H1 (cell line): Measurements from ENCODE around the gene SIGLEC10. TPM values are rescaled to one million over a fixed set of nuclear protein-coding genes. Genes with fewer than 3 reads are reported as not detected.

Source experiments
- CTCF ChIA-PET: fragments of 300-600 bp; sonication (Branson Sonifier 250); formaldehyde crosslinking; loops from one replicate; lab custom pipeline; 2021; ENCODE audit not compliant: partially characterized antibody; lab: Charles Lee
- POLR2A ChIA-PET: fragments of 300-600 bp; sonication (Branson Sonifier 250); formaldehyde crosslinking; loops from one replicate; lab custom pipeline; 2021; ENCODE audit warnings: inconsistent platforms; ENCODE audit not compliant: partially characterized antibody; lab: Charles Lee
- DNase-seq, 2 experiments: peaks; one replicate each; pipeline versions ENCODE4 v3.0.0 to v3.0.0-alpha.2; 2010 to 2022; ENCODE audit warnings: low spot score in 2 of 2, low read depth in 1 of 2, mixed read lengths in 1 of 2
- FAIRE-seq: peaks from 2 replicates; lab custom pipeline; 2011; peaks lifted over from hg19 to GRCh38; lab: Jason Lieb, UNC
- H2AFZ ChIP-seq: 2 replicates; pipeline ENCODE4 v1.8.1; 2012; ENCODE audit warnings: low read length, inconsistent platforms
- H2AK5ac ChIP-seq: 2 replicates; pipeline ENCODE4 v1.6.1; 2013; ENCODE audit warnings: low read depth, low read length
- H2BK120ac ChIP-seq: replicated peaks from 2 replicates; pipeline ENCODE3; 2013; ENCODE audit warnings: low read depth, low read length, inconsistent platforms
- H2BK12ac ChIP-seq: 2 replicates; pipeline ENCODE4 v1.6.1; 2013; ENCODE audit warnings: low read depth, low read length
- H2BK15ac ChIP-seq: 2 replicates; pipeline ENCODE4 v1.6.1; 2013; ENCODE audit warnings: low read length
- H2BK20ac ChIP-seq: 2 replicates; pipeline ENCODE4 v1.6.1; 2013; ENCODE audit warnings: low read length
- H2BK5ac ChIP-seq: 2 replicates; pipeline ENCODE4 v1.6.1; 2013; ENCODE audit warnings: low read depth, low read length
- H3K14ac ChIP-seq: 2 replicates; pipeline ENCODE4 v1.6.1; 2013; ENCODE audit warnings: inconsistent platforms; ENCODE audit not compliant: insufficient read length
- H3K18ac ChIP-seq: 2 replicates; pipeline ENCODE4 v1.6.1; 2013; ENCODE audit warnings: low read length; ENCODE audit errors: extremely low read depth
- H3K23ac ChIP-seq: 2 replicates; pipeline ENCODE4 v1.6.1; 2013; ENCODE audit warnings: inconsistent platforms; ENCODE audit not compliant: insufficient read length
- H3K23me2 ChIP-seq: 2 replicates; pipeline ENCODE4 v1.6.1; 2013; ENCODE audit warnings: low read depth, low read length
- H3K27ac ChIP-seq: 2 replicates; pipeline ENCODE4 v1.6.1; 2011; ENCODE audit warnings: low read depth, low read length, inconsistent platforms
- H3K27me3 ChIP-seq, 4 experiments: replicated peaks in 1 of 4; 1 replicate in 1 of 4; 2 replicates in 3 of 4; pipeline versions ENCODE4 v1.6.1 to v1.8.1; 2011 to 2013; ENCODE audit warnings: low read length in 3 of 4, mild to moderate bottlenecking in 3 of 4, inconsistent platforms in 2 of 4, mixed read lengths in 2 of 4, moderate library complexity in 1 of 4; ENCODE audit not compliant: control insufficient read depth in 3 of 4, insufficient read depth in 3 of 4; ENCODE audit errors: extremely low read depth in 1 of 4
- H3K36me3 ChIP-seq, 4 experiments: 2 replicates each; pipeline versions ENCODE4 v1.6.1 to v1.8.1; 2011 to 2013; ENCODE audit warnings: mild to moderate bottlenecking in 4 of 4, low read length in 3 of 4, moderate library complexity in 2 of 4, control low read depth in 1 of 4, inconsistent platforms in 1 of 4; ENCODE audit not compliant: insufficient read depth in 4 of 4, control insufficient read depth in 2 of 4
- H3K4ac ChIP-seq: replicated peaks from 2 replicates; pipeline ENCODE3; 2013; ENCODE audit warnings: low read length, low read depth, mixed read lengths, inconsistent platforms; ENCODE audit not compliant: insufficient read length
- H3K4me1 ChIP-seq, 4 experiments: replicated peaks in 1 of 4; 1 replicate in 1 of 4; 2 replicates in 3 of 4; pipeline versions ENCODE4 v1.6.1 to v1.8.1; 2011 to 2013; ENCODE audit warnings: low read length in 3 of 4, inconsistent platforms in 2 of 4, mixed read lengths in 1 of 4; ENCODE audit not compliant: insufficient read depth in 4 of 4, control insufficient read depth in 3 of 4
- H3K4me2 ChIP-seq, 2 experiments: 2 replicates each; pipeline versions ENCODE4 v1.6.1 to v1.8.1; 2011 to 2013; ENCODE audit warnings: low read depth in 2 of 2, low read length in 2 of 2, control low read depth in 1 of 2, inconsistent platforms in 1 of 2, mild to moderate bottlenecking in 1 of 2; ENCODE audit not compliant: insufficient read depth in 1 of 2
- H3K4me3 ChIP-seq, 4 experiments: fragments of 200-600, 300-600 bp in 1 of 4; sonication (generic), shearing (Covaris generic), sonication (Bioruptor Twin) in 1 of 4; 2 replicates each; pipeline versions ENCODE4 v1.5.1 to v1.8.1; 2011 to 2016; ENCODE audit warnings: low read length in 4 of 4, low read depth in 3 of 4, control low read depth in 2 of 4, inconsistent platforms in 2 of 4, mild to moderate bottlenecking in 2 of 4, mixed read lengths in 1 of 4, moderate library complexity in 1 of 4; ENCODE audit not compliant: insufficient read depth in 2 of 4; ENCODE audit errors: extremely low read depth in 1 of 4
- H3K56ac ChIP-seq: replicated peaks from 2 replicates; pipeline ENCODE3; 2013; ENCODE audit warnings: low read depth, mild to moderate bottlenecking, mixed read lengths, low read length, inconsistent platforms; ENCODE audit not compliant: insufficient read length
- H3K79me1 ChIP-seq: 2 replicates; pipeline ENCODE4 v1.6.1; 2013; ENCODE audit warnings: low read depth, low read length, control low read depth
- H3K79me2 ChIP-seq, 2 experiments: 2 replicates each; pipeline versions ENCODE4 v1.6.1 to v1.8.1; 2012 to 2013; ENCODE audit warnings: low read length in 2 of 2, mild to moderate bottlenecking in 2 of 2, inconsistent platforms in 1 of 2; ENCODE audit not compliant: insufficient read depth in 2 of 2, control insufficient read depth in 1 of 2
- H3K9ac ChIP-seq, 4 experiments: replicated peaks in 1 of 4; 1 replicate in 1 of 4; 2 replicates in 3 of 4; pipeline versions ENCODE4 v1.6.1 to v1.8.1; 2011 to 2013; ENCODE audit warnings: low read depth in 3 of 4, low read length in 3 of 4, control low read depth in 2 of 4, mild to moderate bottlenecking in 2 of 4, moderate library complexity in 2 of 4, inconsistent platforms in 1 of 4; ENCODE audit errors: extremely low read depth in 1 of 4
- H3K9me3 ChIP-seq, 2 experiments: 2 replicates each; pipeline versions ENCODE4 v1.6.1 to v1.8.1; 2012 to 2013; ENCODE audit warnings: mild to moderate bottlenecking in 2 of 2, moderate library complexity in 2 of 2, control low read depth in 1 of 2, inconsistent platforms in 1 of 2, low read depth in 1 of 2, low read length in 1 of 2, mixed read lengths in 1 of 2; ENCODE audit not compliant: insufficient read depth in 2 of 2
- H4K20me1 ChIP-seq, 2 experiments: replicated peaks in 1 of 2; 2 replicates each; pipeline versions ENCODE3 to v1.8.1; 2011 to 2013; ENCODE audit warnings: inconsistent platforms in 2 of 2, low read length in 2 of 2, mild to moderate bottlenecking in 1 of 2; ENCODE audit not compliant: insufficient read depth in 2 of 2, control insufficient read depth in 1 of 2
- H4K5ac ChIP-seq: 2 replicates; pipeline ENCODE4 v1.6.1; 2013; ENCODE audit warnings: low read length, low read depth, mixed read lengths, inconsistent platforms; ENCODE audit not compliant: insufficient read length
- H4K8ac ChIP-seq: 2 replicates; pipeline ENCODE4 v1.8.0; 2013; ENCODE audit warnings: mild to moderate bottlenecking, moderate library complexity, low read length, inconsistent platforms; ENCODE audit not compliant: insufficient read depth; ENCODE audit errors: extremely low read depth
- H4K91ac ChIP-seq: replicated peaks from 2 replicates; pipeline ENCODE3; 2013; ENCODE audit warnings: low read length, mixed read lengths, inconsistent platforms; ENCODE audit not compliant: insufficient read length
- BACH1 ChIP-seq: IDR thresholded peaks from 2 replicates; pipeline ENCODE4 v1.6.1; 2012; ENCODE audit warnings: low read length, improper control_type of control experiment
- CHD1 ChIP-seq: IDR thresholded peaks from 2 replicates; pipeline ENCODE4 v1.6.1; 2012; ENCODE audit warnings: low read depth, low read length, improper control_type of control experiment
- E2F6 ChIP-seq: IDR thresholded peaks from 2 replicates; pipeline ENCODE4 v1.6.1; 2012; ENCODE audit warnings: inconsistent platforms
- HDAC6 ChIP-seq: IDR thresholded peaks from one replicate; pipeline ENCODE4 v1.7.1; 2012; ENCODE audit warnings: low read depth, mild to moderate bottlenecking, inconsistent platforms, low read length, moderate library complexity
- SIX5 ChIP-seq: IDR thresholded peaks from 2 replicates; pipeline ENCODE4 v1.6.1; 2011; ENCODE audit warnings: mild to moderate bottlenecking, low read depth, low read length
- TBP ChIP-seq: IDR thresholded peaks from 2 replicates; pipeline ENCODE4 v1.6.1; 2011; ENCODE audit warnings: low read depth, low read length, improper control_type of control experiment
- WGBS, 2 experiments: shearing (Covaris generic) in 1 of 2; methylation state at CpG; one replicate each; pipeline versions ENCODE4 v1.1.6 to v1.1.7; 2013 to 2015; ENCODE audit warnings: low lambda C conversion rate in 2 of 2, mixed read lengths in 2 of 2, inconsistent platforms in 1 of 2, low coverage in 1 of 2, missing lambda C conversion rate in 1 of 2; ENCODE audit not compliant: insufficient replicate concordance in 2 of 2, insufficient coverage in 1 of 2, insufficient read length in 1 of 2; ENCODE audit errors: extremely low coverage in 1 of 2, missing lambda C conversion rate in 1 of 2; 5-methylcytosine and 5-hydroxymethylcytosine counted together
- polyA plus RNA-seq, 7 experiments: library from polyadenylated mRNA; depleted of rRNA in 3 of 7; stranded (reverse) in 5 of 7; unstranded in 2 of 7; fragments of >200 nt in 5 of 7; fragments of 200-250 nt in 2 of 7; gene quantifications; 1 replicate in 5 of 7; 2 replicates in 1 of 7; 4 replicates in 1 of 7; pipeline versions ENCODE4 v1.2.1 to v1.2.3, GENCODE V29; 2011 to 2013; ENCODE audit warnings: missing spikeins in 2 of 7, mixed read lengths in 2 of 7
- total RNA-seq: library from RNA; stranded (reverse); fragmentation: NEBNext Ultra II Directional; extraction: Animal tissue kit (Norgen Biotek cat#: 25700); gene quantifications from 2 replicates; pipeline ENCODE4 v1.2.1, GENCODE V29; 2021

Gene SIGLEC10
- total and polyA plus RNA-seq, 2 of the 8 experiments (the other 6 are each of a cell fraction or from before 2014, with no cell fraction given) = 0.06 TPM; not detected in 1

- DNase-seq (no peak), FAIRE-seq (no peak)
- H3K27me3 ChIP-seq = no peaks in the 10 kb centered on the region
- H3K27ac ChIP-seq = no peak overlapping the region
- H3K9me3 ChIP-seq = no peaks in the 10 kb centered on the region
- H4K91ac ChIP-seq = peak overlapping the region; percentile 14
- no peaks in the 10 kb centered on the region for H3K79me1 ChIP-seq
- H3K56ac ChIP-seq = no peak overlapping the region
- no peak overlapping the region for H3K14ac ChIP-seq
- peak overlapping the region in 1 of 4 experiments; percentile 31; a peak in 1 of 8 replicates for H3K4me3 ChIP-seq
- 75% methylated on average over 8 of the region's 8 CpGs; no CpG with 5 or more reads in 1 of the 2 experiments for WGBS, 2 experiments
- H3K79me2 ChIP-seq = peaks cover 0 to 5% of the 10 kb centered on the region in 2 experiments; a peak in 2 of 4 replicates
- H2AK5ac ChIP-seq = peak overlapping the region; percentile 65; the same call in 1 of the 2 replicates
- H4K20me1 ChIP-seq = no peaks in the 10 kb centered on the region
- no peaks in the 10 kb centered on the region; a peak in 1 of 8 replicates for H3K36me3 ChIP-seq
- H4K8ac ChIP-seq = no peak overlapping the region; the same call in 1 of the 2 replicates
- H2BK5ac ChIP-seq = no peak overlapping the region; the same call in 1 of the 2 replicates
- peak overlapping the region; percentile 32; the same call in 1 of the 2 replicates for H3K18ac ChIP-seq
- no peak overlapping the region for H3K9ac ChIP-seq
- peaks cover 0 to 7% (median under 1%) of the 10 kb centered on the region in 4 experiments; a peak in 4 of 7 replicates for H3K4me1 ChIP-seq
- H2BK20ac ChIP-seq = peak overlapping the region; percentile 93; the same call in 1 of the 2 replicates
- H2BK12ac ChIP-seq = peak overlapping the region; percentile 12; the same call in 1 of the 2 replicates
- no peak overlapping the region for H2AFZ ChIP-seq
- peak overlapping the region; percentile 97 for H3K4ac ChIP-seq
- no peak overlapping the region for H4K5ac ChIP-seq
- H3K23ac ChIP-seq = no peak overlapping the region
- H2BK120ac ChIP-seq = peak overlapping the region; percentile 7
- peak overlapping the region in 1 of 2 experiments; percentile 47; a peak in 1 of 4 replicates for H3K4me2 ChIP-seq
- CTCF ChIA-PET = interaction anchor here (0.8 to 1.0 kb wide), 2 partner anchors 19 to 48 kb away, joined by 3 to 6 read pairs; no protein-coding TSS in a partner anchor
- H2BK15ac ChIP-seq = no peak overlapping the region
- peaks cover 9% of the 10 kb centered on the region for H3K23me2 ChIP-seq
- POLR2A ChIA-PET = interaction anchor here (0.7 to 1.2 kb wide), 14 partner anchors 10 to 82 kb away, joined by 3 to 6 read pairs (median 3); partner anchors contain the start of gene NKG7
- TF ChIP-seq BACH1 (no peak), CHD1 (no peak), HDAC6 (no peak), SIX5 (no peak), TBP (no peak), E2F6 (no peak)
These were observed 26.3 kb downstream of the SIGLEC10 start for GRCh38 chr19:51391073-51391611.
